Bronchial epithelial cell (primary cell): Measurements from ENCODE around the gene MACROD1. TPM values are rescaled to one million over a fixed set of nuclear protein-coding genes. Genes with fewer than 3 reads are reported as not detected.

Experiments
- DNase-seq: peaks from one replicate; pipeline ENCODE4 v3.0.0-alpha.2; 2010; ENCODE audit warnings: low read depth
- FAIRE-seq: peaks from 2 replicates; lab custom pipeline; 2011; peaks lifted over from hg19 to GRCh38; lab: Jason Lieb, UNC
- H3K27me3 ChIP-seq: 2 replicates; pipeline ENCODE4 v1.5.1; 2011; ENCODE audit warnings: low read length; ENCODE audit not compliant: control insufficient read depth, insufficient read depth
- H3K36me3 ChIP-seq: 2 replicates; pipeline ENCODE4 v1.5.1; 2011; ENCODE audit warnings: low read length; ENCODE audit not compliant: control insufficient read depth, insufficient read depth
- H3K4me3 ChIP-seq: 2 replicates; pipeline ENCODE4 v1.5.1; 2011; ENCODE audit warnings: mild to moderate bottlenecking, low read depth, low read length, control low read depth
- CTCF ChIP-seq: IDR thresholded peaks from 2 replicates; pipeline ENCODE4 v1.5.1; 2011; ENCODE audit warnings: mild to moderate bottlenecking, moderate library complexity, low read length, control low read depth, inconsistent platforms; ENCODE audit not compliant: insufficient read depth, severe bottlenecking
- total RNA-seq: library from RNA; depleted of rRNA; stranded (reverse); fragments of >200 nt; gene quantifications from 2 replicates; pipeline ENCODE4 v1.2.1, GENCODE V29; 2014

MACROD1 gene
- total RNA-seq, 1 donor from 2014 or later, result 17.9 TPM

DNA sequence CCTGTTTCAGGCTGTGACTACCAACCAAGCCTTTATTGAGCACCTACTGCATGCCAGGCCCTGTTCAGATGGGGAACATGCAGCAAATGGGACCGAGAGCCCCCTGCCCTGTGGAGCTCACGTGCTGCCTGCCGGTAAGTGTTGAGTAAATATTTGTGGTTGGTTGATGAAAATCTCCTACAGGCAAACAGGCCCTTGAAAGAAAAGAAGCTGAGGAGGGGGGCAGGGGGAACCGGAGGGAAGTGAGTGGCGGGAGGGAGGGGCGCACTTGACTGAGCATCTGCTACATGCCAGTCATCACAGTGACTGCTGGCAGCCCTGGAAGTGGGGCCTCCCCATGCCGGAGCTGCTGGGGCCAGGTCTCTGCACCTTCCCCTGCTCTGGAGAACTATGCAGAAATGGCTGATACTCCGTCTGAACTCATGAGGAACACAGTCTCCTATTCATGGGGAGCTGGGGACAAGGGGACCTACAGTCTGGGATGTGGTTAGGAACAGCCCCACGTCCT is 34.2 kb downstream of the MACROD1 start:
- Histone ChIP-seq H3K4me3 (no peak overlapping the region), H3K36me3 (no peaks in the 10 kb centered on the region), H3K27me3 (peaks cover 8% of the 10 kb centered on the region)
- FAIRE-seq (no peak), DNase-seq (no peak)
- no peak for TF ChIP-seq CTCF

- TF ChIP-seq CTCF, result no peak
- FAIRE-seq, result no peak
- DNase-seq, result no peak
- Histone ChIP-seq H3K36me3 (no peaks in the 10 kb centered on the region), H3K27me3 (peaks cover 8% of the 10 kb centered on the region), H3K4me3 (no peak overlapping the region)
These were observed 35.3 kb downstream of the MACROD1 start for GRCh38 chr11:64130618-64131017.

GRCh38 chr11:64129403-64129802 is 36.5 kb downstream of the MACROD1 start:
- no peaks in the 10 kb centered on the region for H3K36me3 ChIP-seq
- peaks cover 8% of the 10 kb centered on the region for H3K27me3 ChIP-seq
- FAIRE-seq (no peak), DNase-seq (no peak)
- no peak overlapping the region for H3K4me3 ChIP-seq
- no peak for TF ChIP-seq CTCF

- Histone ChIP-seq H3K4me3 (no peak overlapping the region), H3K27me3 (peaks cover 8% of the 10 kb centered on the region), H3K36me3 (no peaks in the 10 kb centered on the region)
- DNase-seq (no peak), FAIRE-seq (no peak)
- TF ChIP-seq CTCF, result no peak
These were observed 37.5 kb downstream of the MACROD1 start for GRCh38 chr11:64128255-64129006.

DNA sequence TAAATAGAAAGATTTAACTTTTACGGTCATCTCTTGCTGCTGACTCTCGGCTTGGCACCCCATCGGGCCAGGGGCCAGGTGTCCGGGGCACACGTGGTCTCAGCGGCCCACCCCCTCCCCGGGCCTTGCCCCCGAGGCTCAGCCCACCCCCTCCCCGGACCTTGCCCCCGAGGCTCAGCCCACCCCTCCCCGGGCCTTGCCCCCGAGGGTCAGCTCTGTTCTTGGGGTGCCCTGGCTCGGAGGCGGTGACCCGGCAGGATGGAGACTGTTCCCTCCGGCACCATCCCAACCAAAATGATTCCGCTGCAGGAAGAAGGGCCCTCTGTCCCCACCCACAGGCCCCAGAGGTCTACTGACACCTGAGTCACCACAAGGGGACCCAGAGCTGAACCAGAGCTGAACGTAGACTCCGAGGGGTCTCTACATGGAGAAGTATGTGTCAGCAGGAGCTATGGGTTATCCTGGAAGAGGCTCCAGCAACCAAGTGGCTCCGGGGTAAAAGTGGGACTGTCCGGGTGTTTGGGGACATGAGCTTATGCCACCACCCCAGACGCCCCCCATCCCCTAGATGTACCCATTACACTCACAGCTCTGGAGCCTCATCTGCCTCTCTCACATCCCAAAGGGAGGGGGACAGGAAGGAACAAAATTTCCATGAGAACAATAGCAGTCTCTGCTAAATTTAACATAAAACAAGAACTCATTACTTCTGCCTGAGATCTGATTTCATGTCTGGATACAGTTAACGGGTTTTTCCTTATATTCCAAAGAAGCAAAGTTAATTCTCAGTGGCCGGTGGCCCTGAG is 38.4 kb downstream of the MACROD1 start:
- no peak for TF ChIP-seq CTCF
- Histone ChIP-seq H3K4me3 (no peak overlapping the region), H3K27me3 (peaks cover 7% of the 10 kb centered on the region), H3K36me3 (no peaks in the 10 kb centered on the region)
- no peak for DNase-seq
- no peak for FAIRE-seq
